Activated naive CD8-positive, alpha-beta T cell treated with anti-CD3 and anti-CD28 coated beads, Interleukin-2, amount 50 U/mL, for 16 hours (primary cell): ENCODE measurements around the gene MANF.
"Not testable (repeated sequence)": the region's sequence is repeated elsewhere in the genome, so short reads cannot be mapped to it uniquely, and the experiment has no call there.

ENCODE experiments used
- DNase-seq: peaks from one replicate; pipeline ENCODE4 v3.0.0-alpha.2; 2020; ENCODE audit warnings: low read depth, low spot score

The MANF gene

GRCh38 chr3:51384726-51385473 lies at the start of gene MANF:
MANF (plus strand) TSS chr3:51385291; CDS start chr3:51385343, 52 bp downstream.
- peak; percentile 89 for DNase-seq

GRCh38 chr3:51336261-51336660 lies 48.8 kb upstream of the MANF start:
- no peak for DNase-seq

- DNase-seq = no peak
Observed at GRCh38 chr3:51337666-51338065, 47.4 kb upstream of the MANF start.

- no peak for DNase-seq
Observed at GRCh38 chr3:51338632-51339031, 46.5 kb upstream of the MANF start.

- DNase-seq = no peak
Observed at GRCh38 chr3:51340013-51340829, 44.9 kb upstream of the MANF start.

- no peak for DNase-seq
Observed at GRCh38 chr3:51340989-51341636, 44.0 kb upstream of the MANF start.

- DNase-seq = no peak
Observed at GRCh38 chr3:51343918-51344687, 41.0 kb upstream of the MANF start.

- DNase-seq = no peak
Observed at GRCh38 chr3:51350751-51351150, 34.3 kb upstream of the MANF start.

- no peak for DNase-seq
Observed at GRCh38 chr3:51353131-51353530, 32.0 kb upstream of the MANF start.

GRCh38 chr3:51353691-51354090 lies 31.4 kb upstream of the MANF start:
- no peak for DNase-seq

GRCh38 chr3:51354172-51354571 lies 30.9 kb upstream of the MANF start:
- DNase-seq = no peak

GRCh38 chr3:51354731-51355615 lies 30.1 kb upstream of the MANF start:
- no peak for DNase-seq

GRCh38 chr3:51355891-51356578 lies 29.1 kb upstream of the MANF start:
- no peak for DNase-seq

- DNase-seq = no peak
Observed at GRCh38 chr3:51357856-51358255, 27.2 kb upstream of the MANF start.

- no peak for DNase-seq
Observed at GRCh38 chr3:51358981-51359380, 26.1 kb upstream of the MANF start.

GRCh38 chr3:51360806-51361205 lies 24.3 kb upstream of the MANF start:
- no peak for DNase-seq

GRCh38 chr3:51361746-51362145 lies 23.3 kb upstream of the MANF start:
- DNase-seq = no peak

GRCh38 chr3:51362476-51362875 lies 22.6 kb upstream of the MANF start:
- DNase-seq = no peak

GRCh38 chr3:51368276-51368675 lies 16.8 kb upstream of the MANF start:
- not testable (repeated sequence) for DNase-seq

- no peak for DNase-seq
Observed at GRCh38 chr3:51371943-51372557, 13.0 kb upstream of the MANF start.
